DOHH2 (cell line): Measurements from ENCODE around the gene ITGB7.

Source experiments
- H3F3A ChIP-seq: fragments of 200-600 bp; sonication (generic), shearing (Covaris generic); 2 replicates; pipeline ENCODE4 v1.6.0; 2016; ENCODE audit warnings: antibody characterized with exemption, mild to moderate bottlenecking; ENCODE audit not compliant: control insufficient read depth, insufficient read depth
- H3K27ac ChIP-seq: fragments of 200-600 bp; sonication (generic); 2 replicates; pipeline ENCODE4 v1.5.1; 2014; ENCODE audit warnings: low read depth, mild to moderate bottlenecking, low read length, moderate library complexity
- H3K27me3 ChIP-seq: fragments of 200-600 bp; sonication (generic); 2 replicates; pipeline ENCODE4 v1.6.1; 2014; ENCODE audit warnings: mild to moderate bottlenecking, low read length, mixed read lengths; ENCODE audit not compliant: control insufficient read depth
- H3K36me3 ChIP-seq: fragments of 200-600 bp; sonication (generic); 2 replicates; pipeline ENCODE4 v1.6.1; 2014; ENCODE audit warnings: mild to moderate bottlenecking, low read length, moderate library complexity, mixed read lengths; ENCODE audit not compliant: control insufficient read depth
- H3K4me1 ChIP-seq: fragments of 200-600 bp; sonication (generic); 2 replicates; pipeline ENCODE4 v1.6.1; 2014; ENCODE audit warnings: mild to moderate bottlenecking, low read length, mixed read lengths; ENCODE audit not compliant: control insufficient read depth
- H3K4me2 ChIP-seq: fragments of 200-600 bp; sonication (generic); 2 replicates; pipeline ENCODE4 v1.6.0; 2014; ENCODE audit warnings: mild to moderate bottlenecking, low read length, moderate library complexity
- H3K4me3 ChIP-seq: fragments of 200-600 bp; sonication (generic); 2 replicates; pipeline ENCODE4 v1.5.1; 2014; ENCODE audit warnings: mild to moderate bottlenecking, low read length, mixed read lengths
- H3K79me2 ChIP-seq: fragments of 200-600 bp; sonication (generic); 2 replicates; pipeline ENCODE4 v1.6.1; 2014; ENCODE audit warnings: mild to moderate bottlenecking, low read length, mixed read lengths; ENCODE audit not compliant: control insufficient read depth
- H3K9me2 ChIP-seq: fragments of 200-600 bp; sonication (generic); replicated peaks from 2 replicates; pipeline ENCODE4 v1.6.1; 2014; ENCODE audit warnings: mild to moderate bottlenecking, low read length, mixed read lengths; ENCODE audit not compliant: control insufficient read depth
- H3K9me3 ChIP-seq: fragments of 200-600 bp; sonication (generic); 2 replicates; pipeline ENCODE4 v1.6.1; 2014; ENCODE audit warnings: antibody characterized with exemption, low read length, mixed read lengths; ENCODE audit not compliant: control insufficient read depth, insufficient read depth
- H4K20me1 ChIP-seq: fragments of 200-600 bp; sonication (generic); 2 replicates; pipeline ENCODE4 v1.6.0; 2014; ENCODE audit warnings: low read depth, mild to moderate bottlenecking, antibody characterized with exemption, low read length, moderate library complexity; ENCODE audit not compliant: control insufficient read depth, insufficient read depth
- CTCF ChIP-seq: fragments of 200-600 bp; sonication (generic); IDR thresholded peaks from one replicate; pipeline ENCODE4 v1.5.1; 2014; ENCODE audit warnings: antibody characterized with exemption, mild to moderate bottlenecking, low read depth, low read length; ENCODE audit not compliant: poor library complexity, severe bottlenecking
- EZH2phosphoT487 ChIP-seq: fragments of 200-600 bp; sonication (generic); IDR thresholded peaks from 2 replicates; pipeline ENCODE4 v1.6.1; 2017; ENCODE audit warnings: borderline replicate concordance, mild to moderate bottlenecking, antibody characterized with exemption, low read length, moderate library complexity, mixed read lengths

Gene ITGB7

GRCh38 chr12:53207042-53207441 is at the start of gene ITGB7:
TSS of gene ITGB7 (minus strand) at chr12:53207251. CDS start at chr12:53200443, 6,808 bp downstream.
- Histone ChIP-seq H3K9me2 (no peaks in the 10 kb centered on the region), H3K4me1 (peaks cover 81% of the 10 kb centered on the region), H3K4me2 (peak within 1 kb of the TSS; percentile 95), H3K9me3 (no peaks in the 10 kb centered on the region), H3F3A (peaks cover 2% of the 10 kb centered on the region), H3K27me3 (no peaks in the 10 kb centered on the region), H3K79me2 (peaks cover 40% of the 10 kb centered on the region), H3K27ac (peak within 1 kb of the TSS; percentile 71), H3K4me3 (peak within 1 kb of the TSS; percentile 80), H4K20me1 (no peaks in the 10 kb centered on the region), H3K36me3 (no peaks in the 10 kb centered on the region)
- no peak for TF ChIP-seq CTCF
- TF ChIP-seq EZH2phosphoT487, result no peak

GRCh38 chr12:53255996-53256395 is 48.9 kb upstream of the ITGB7 start:
- Histone ChIP-seq H3K9me2 (no peaks in the 10 kb centered on the region), H3K36me3 (peaks cover 21% of the 10 kb centered on the region), H4K20me1 (no peaks in the 10 kb centered on the region), H3K79me2 (peaks cover 40% of the 10 kb centered on the region), H3K4me3 (peak overlapping the region; percentile 47), H3K27ac (peak overlapping the region; percentile 77), H3K4me1 (peaks cover 67% of the 10 kb centered on the region), H3K9me3 (no peaks in the 10 kb centered on the region), H3K27me3 (no peaks in the 10 kb centered on the region), H3F3A (peaks cover 7% of the 10 kb centered on the region), H3K4me2 (peak overlapping the region; percentile 59)
- no peak for TF ChIP-seq EZH2phosphoT487
- TF ChIP-seq CTCF, result no peak

- H4K20me1 ChIP-seq, result no peaks in the 10 kb centered on the region
- H3K27ac ChIP-seq, result peak overlapping the region; percentile 77
- H3K79me2 ChIP-seq, result peaks cover 40% of the 10 kb centered on the region
- peak overlapping the region; percentile 59 for H3K4me2 ChIP-seq
- TF ChIP-seq CTCF, result no peak
- no peak for TF ChIP-seq EZH2phosphoT487
- peaks cover 67% of the 10 kb centered on the region for H3K4me1 ChIP-seq
- H3K27me3 ChIP-seq, result no peaks in the 10 kb centered on the region
- no peaks in the 10 kb centered on the region for H3K9me3 ChIP-seq
- peaks cover 7% of the 10 kb centered on the region for H3F3A ChIP-seq
- peak overlapping the region; percentile 47 for H3K4me3 ChIP-seq
- peaks cover 21% of the 10 kb centered on the region for H3K36me3 ChIP-seq
- H3K9me2 ChIP-seq, result no peaks in the 10 kb centered on the region
Measured at GRCh38 chr12:53254816-53255545, 47.9 kb upstream of the ITGB7 start.
